ENCODE results near the gene MAP3K14.

MAP3K14 gene

DNA sequence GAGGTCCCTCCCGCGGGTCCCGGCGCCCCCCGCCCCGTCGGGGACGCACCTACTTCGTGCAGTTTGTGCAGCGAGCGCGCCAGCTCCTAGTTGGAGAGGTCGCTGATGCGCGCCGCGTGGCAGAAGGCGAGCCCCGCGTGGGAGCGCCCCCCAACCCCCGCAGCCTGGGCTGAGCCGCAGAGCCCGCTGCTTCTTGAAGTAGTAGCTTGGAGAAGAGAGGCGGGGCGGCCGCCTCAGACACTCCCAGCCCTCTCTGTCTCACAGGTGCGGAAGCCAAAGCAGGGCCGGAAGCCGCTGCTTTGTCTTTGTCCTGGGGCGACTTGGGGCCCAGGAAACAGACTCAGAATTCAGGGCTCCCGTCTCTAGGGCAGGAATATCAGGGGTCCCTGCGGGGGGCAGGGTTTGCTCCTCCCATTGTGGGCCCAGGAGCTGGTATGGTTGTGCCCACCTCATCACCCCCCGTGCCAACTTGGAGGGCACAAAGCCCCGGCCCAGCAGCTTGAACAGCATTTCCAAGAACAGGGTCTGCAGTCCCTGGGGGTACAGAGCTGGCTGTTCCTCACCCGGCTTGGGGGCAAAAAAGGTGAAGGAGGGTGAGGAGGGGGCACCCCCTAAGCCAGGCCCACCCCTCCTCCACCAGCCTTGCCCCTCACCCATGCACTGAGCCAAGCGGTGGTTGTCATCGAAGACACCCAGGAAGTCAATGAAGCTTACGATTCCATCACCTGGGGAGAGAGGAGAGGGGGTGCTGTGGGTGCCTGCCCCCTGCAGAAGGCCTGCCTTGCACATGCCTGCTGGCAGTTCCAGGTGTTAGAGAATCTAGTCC lies 68.5 kb downstream of the MAP3K14 start:
- Histone ChIP-seq H3K4me1 (ENCODE audit: control insufficient read depth, insufficient read depth, low read length) (peaks cover 14% of the 10 kb centered on the region), H3K27ac (ENCODE audit: low read depth, low read length) (peak overlapping the region; percentile 85), H3K9ac (ENCODE audit: low read length) (peak overlapping the region; percentile 71), H3K4me3 (ENCODE audit: low read depth, low read length) (peak overlapping the region; percentile 85), H3K9me3 (ENCODE audit: control insufficient read depth, insufficient read depth, low read depth, low read length) (no peaks in the 10 kb centered on the region), H3K36me3 (ENCODE audit: control insufficient read depth, insufficient read depth, low read length) (peaks cover 5% of the 10 kb centered on the region; the same call in 1 of the 2 replicates), H3K27me3 (ENCODE audit: control insufficient read depth, insufficient read depth, low read length) (peaks cover 14% of the 10 kb centered on the region)

DNA sequence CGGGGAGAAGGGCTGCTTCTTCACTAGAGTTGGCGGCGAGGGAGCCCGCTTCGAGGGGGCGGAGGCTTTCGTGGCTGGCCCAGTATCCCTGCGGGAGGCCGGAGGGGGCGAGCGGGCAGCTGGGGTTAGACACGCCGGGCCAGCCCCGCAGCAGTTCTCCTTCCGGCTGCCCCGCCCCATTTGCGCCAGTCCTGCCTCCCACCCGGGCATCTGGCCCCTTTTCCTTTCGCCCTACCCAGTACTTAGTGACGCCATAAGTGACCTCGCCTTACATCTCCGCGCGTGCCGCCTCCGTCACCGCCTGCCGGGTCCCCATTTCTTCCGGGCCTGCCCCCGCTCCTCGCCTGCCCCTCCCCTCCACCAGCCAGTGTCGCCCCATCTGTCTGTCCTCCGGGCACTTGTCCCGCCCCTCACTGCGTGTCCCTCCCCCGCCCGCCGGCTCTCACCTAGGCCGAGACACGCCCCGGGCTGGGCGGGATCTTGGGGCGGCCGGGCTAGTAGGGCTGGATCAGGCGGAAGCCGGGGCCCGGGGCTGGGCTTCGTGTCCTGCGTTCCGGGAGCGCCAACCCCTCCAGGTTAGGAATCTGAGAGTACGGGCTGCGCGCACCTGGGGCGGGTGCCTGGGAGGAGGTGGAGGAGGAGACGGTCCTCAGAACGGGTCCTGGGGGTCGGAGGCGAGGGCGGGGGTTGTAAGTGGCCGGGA lies 69.2 kb downstream of the MAP3K14 start:
- H3K4me3 ChIP-seq (ENCODE audit: low read depth, low read length) = peak overlapping the region; percentile 85
- peak overlapping the region; percentile 85 for H3K27ac ChIP-seq (ENCODE audit: low read depth, low read length)
- H3K36me3 ChIP-seq (ENCODE audit: control insufficient read depth, insufficient read depth, low read length) = peaks cover 5% of the 10 kb centered on the region; the same call in 1 of the 2 replicates
- H3K27me3 ChIP-seq (ENCODE audit: control insufficient read depth, insufficient read depth, low read length) = peaks cover 20% of the 10 kb centered on the region
- H3K9ac ChIP-seq (ENCODE audit: low read length) = peak overlapping the region; percentile 71
- H3K4me1 ChIP-seq (ENCODE audit: control insufficient read depth, insufficient read depth, low read length) = peaks cover 14% of the 10 kb centered on the region
- no peaks in the 10 kb centered on the region for H3K9me3 ChIP-seq (ENCODE audit: control insufficient read depth, insufficient read depth, low read depth, low read length)

DNA sequence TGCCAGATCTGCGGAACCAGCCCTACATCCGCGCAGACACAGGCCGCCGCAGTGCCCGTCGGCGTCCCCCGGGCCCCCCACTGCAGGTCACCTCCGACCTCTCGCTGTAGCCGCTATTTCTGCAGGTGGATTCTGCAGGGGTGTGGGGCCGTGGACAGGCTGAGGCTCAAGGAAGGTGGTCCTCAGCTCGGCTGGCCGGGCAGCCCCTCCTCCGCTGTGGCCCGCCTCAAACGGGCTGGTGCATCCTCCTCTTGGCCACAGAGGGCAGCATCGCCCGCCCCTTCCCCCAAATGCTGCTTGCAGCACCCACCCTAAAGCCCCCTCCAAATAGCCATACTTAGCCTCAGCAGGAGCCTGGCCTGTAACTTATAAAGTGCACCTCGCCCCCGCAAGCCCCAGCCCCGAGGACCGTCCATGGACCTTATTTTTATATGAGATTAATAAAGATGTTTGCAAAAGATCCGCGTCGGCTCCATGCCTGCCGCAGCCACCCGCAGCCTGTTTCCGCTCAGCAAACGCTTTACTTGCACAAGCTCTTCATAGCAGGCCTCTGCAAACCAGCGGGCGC lies 69.9 kb downstream of the MAP3K14 start:
- peak overlapping the region; percentile 34 for H3K9ac ChIP-seq (ENCODE audit: low read length)
- no peaks in the 10 kb centered on the region for H3K9me3 ChIP-seq (ENCODE audit: control insufficient read depth, insufficient read depth, low read depth, low read length)
- no peak overlapping the region for H3K27ac ChIP-seq (ENCODE audit: low read depth, low read length)
- peaks cover 26% of the 10 kb centered on the region for H3K27me3 ChIP-seq (ENCODE audit: control insufficient read depth, insufficient read depth, low read length)
- H3K4me3 ChIP-seq (ENCODE audit: low read depth, low read length) = peak overlapping the region; percentile 85
- peaks cover 17% of the 10 kb centered on the region for H3K4me1 ChIP-seq (ENCODE audit: control insufficient read depth, insufficient read depth, low read length)
- peaks cover 5% of the 10 kb centered on the region; the same call in 1 of the 2 replicates for H3K36me3 ChIP-seq (ENCODE audit: control insufficient read depth, insufficient read depth, low read length)

DNA sequence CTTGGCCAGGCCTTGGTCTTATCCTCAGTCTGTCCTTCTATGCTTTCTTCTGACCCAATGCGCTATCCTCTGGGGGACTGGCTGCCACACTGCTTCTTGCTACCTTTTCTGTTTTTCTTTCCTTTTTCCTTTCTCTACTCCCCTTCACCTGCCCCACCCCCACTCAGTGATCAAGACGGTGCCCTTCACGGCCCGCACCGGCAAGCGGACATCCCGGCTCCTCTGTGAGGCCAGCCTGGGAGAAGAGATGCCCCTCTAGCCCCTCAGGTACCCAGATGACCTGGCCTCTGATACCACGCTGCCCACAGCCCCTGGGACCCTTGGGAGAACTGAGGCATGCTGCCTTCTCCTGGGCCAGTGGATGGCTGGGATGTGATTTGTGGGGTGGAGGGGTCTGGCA lies 70.5 kb downstream of the MAP3K14 start:
- peaks cover 17% of the 10 kb centered on the region for H3K4me1 ChIP-seq (ENCODE audit: control insufficient read depth, insufficient read depth, low read length)
- H3K9me3 ChIP-seq (ENCODE audit: control insufficient read depth, insufficient read depth, low read depth, low read length) = no peaks in the 10 kb centered on the region
- peak overlapping the region; percentile 31 for H3K9ac ChIP-seq (ENCODE audit: low read length)
- H3K27ac ChIP-seq (ENCODE audit: low read depth, low read length) = no peak overlapping the region
- peaks cover 30% of the 10 kb centered on the region for H3K27me3 ChIP-seq (ENCODE audit: control insufficient read depth, insufficient read depth, low read length)
- peaks cover 5% of the 10 kb centered on the region; the same call in 1 of the 2 replicates for H3K36me3 ChIP-seq (ENCODE audit: control insufficient read depth, insufficient read depth, low read length)
- peak overlapping the region; percentile 85 for H3K4me3 ChIP-seq (ENCODE audit: low read depth, low read length)

DNA sequence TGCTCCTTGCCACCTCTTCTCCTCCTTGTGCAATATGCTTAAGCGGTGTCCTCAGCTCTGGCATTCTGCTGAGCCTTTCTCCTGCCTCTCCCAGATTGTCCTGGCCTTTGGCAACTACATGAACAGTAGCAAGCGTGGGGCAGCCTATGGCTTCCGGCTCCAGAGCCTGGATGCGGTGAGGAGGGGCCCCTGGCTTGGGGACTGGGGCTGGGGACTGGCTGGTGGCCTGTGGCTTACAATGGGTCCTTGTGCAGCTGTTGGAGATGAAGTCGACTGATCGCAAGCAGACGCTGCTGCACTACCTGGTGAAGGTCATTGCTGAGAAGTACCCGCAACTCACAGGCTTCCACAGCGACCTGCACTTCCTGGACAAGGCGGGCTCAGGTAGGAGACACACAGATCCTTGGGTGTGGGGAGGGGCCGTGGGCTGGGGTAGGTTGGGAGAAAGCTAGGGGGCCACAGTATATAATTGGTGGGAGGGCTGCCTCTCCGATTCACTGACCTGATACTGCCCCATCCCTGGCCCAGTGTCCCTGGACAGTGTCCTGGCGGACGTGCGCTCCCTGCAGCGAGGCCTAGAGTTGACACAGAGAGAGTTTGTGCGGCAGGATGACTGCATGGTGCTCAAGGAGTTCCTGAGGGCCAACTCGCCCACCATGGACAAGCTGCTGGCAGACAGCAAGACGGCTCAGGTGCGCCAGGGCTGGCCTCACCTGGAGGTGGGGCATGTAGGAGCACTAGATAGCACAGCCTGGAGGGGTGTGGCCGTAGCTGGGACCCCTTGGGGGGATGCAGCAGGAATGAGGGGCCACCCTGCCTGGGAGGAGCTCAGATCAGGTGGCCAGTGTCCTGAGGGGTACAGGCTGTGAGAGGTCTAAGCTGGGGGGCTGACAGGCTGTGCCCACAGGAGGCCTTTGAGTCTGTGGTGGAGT lies 71.8 kb downstream of the MAP3K14 start:
- Histone ChIP-seq H3K4me3 (ENCODE audit: low read depth, low read length) (no peak overlapping the region), H3K4me1 (ENCODE audit: control insufficient read depth, insufficient read depth, low read length) (peaks cover 26% of the 10 kb centered on the region), H3K27me3 (ENCODE audit: control insufficient read depth, insufficient read depth, low read length) (peaks cover 43% of the 10 kb centered on the region), H3K27ac (ENCODE audit: low read depth, low read length) (no peak overlapping the region), H3K9me3 (ENCODE audit: control insufficient read depth, insufficient read depth, low read depth, low read length) (no peaks in the 10 kb centered on the region), H3K36me3 (ENCODE audit: control insufficient read depth, insufficient read depth, low read length) (peaks cover 5% of the 10 kb centered on the region; the same call in 1 of the 2 replicates), H3K9ac (ENCODE audit: low read length) (no peak overlapping the region)

DNA sequence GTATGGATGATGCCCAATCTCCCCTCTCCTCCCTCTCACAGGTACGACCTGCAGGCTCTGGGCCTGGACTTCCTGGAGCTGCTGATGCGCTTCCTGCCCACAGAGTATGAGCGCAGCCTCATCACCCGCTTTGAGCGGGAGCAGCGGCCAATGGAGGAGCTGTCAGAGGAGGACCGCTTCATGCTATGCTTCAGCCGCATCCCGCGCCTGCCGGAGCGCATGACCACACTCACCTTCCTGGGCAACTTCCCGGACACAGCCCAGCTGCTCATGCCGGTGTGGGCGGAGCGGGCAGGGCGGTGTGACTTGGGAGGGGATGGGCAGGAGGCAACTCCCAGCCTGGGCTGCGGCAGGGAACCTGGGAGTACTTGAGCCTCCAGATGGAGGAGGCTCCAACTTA lies 73.1 kb downstream of the MAP3K14 start:
- Histone ChIP-seq H3K4me3 (ENCODE audit: low read depth, low read length) (no peak overlapping the region), H3K4me1 (ENCODE audit: control insufficient read depth, insufficient read depth, low read length) (peaks cover 24% of the 10 kb centered on the region), H3K36me3 (ENCODE audit: control insufficient read depth, insufficient read depth, low read length) (no peaks in the 10 kb centered on the region; the same call in 1 of the 2 replicates), H3K27me3 (ENCODE audit: control insufficient read depth, insufficient read depth, low read length) (peaks cover 55% of the 10 kb centered on the region), H3K9me3 (ENCODE audit: control insufficient read depth, insufficient read depth, low read depth, low read length) (no peaks in the 10 kb centered on the region), H3K27ac (ENCODE audit: low read depth, low read length) (no peak overlapping the region), H3K9ac (ENCODE audit: low read length) (no peak overlapping the region)

DNA sequence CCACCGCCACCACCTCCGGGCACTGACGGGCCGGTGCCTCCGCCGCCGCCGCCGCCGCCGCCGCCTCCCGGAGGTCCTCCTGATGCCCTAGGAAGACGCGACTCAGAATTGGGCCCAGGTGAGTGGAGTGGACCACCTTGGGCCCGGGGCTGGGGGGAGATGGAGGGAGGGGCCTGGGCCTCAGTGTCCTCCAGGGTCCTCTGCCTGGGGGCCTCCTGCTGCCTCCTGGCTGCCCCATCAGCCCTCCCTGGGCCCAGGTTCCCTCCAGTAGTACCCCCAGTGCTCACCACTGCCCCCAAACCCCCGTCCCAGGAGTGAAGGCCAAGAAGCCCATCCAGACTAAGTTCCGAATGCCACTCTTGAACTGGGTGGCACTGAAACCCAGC lies 74.8 kb downstream of the MAP3K14 start:
- Histone ChIP-seq H3K4me1 (ENCODE audit: control insufficient read depth, insufficient read depth, low read length) (peaks cover 20% of the 10 kb centered on the region), H3K36me3 (ENCODE audit: control insufficient read depth, insufficient read depth, low read length) (no peaks in the 10 kb centered on the region; the same call in 1 of the 2 replicates), H3K9me3 (ENCODE audit: control insufficient read depth, insufficient read depth, low read depth, low read length) (no peaks in the 10 kb centered on the region), H3K4me3 (ENCODE audit: low read depth, low read length) (no peak overlapping the region), H3K27ac (ENCODE audit: low read depth, low read length) (no peak overlapping the region), H3K9ac (ENCODE audit: low read length) (no peak overlapping the region), H3K27me3 (ENCODE audit: control insufficient read depth, insufficient read depth, low read length) (peaks cover 66% of the 10 kb centered on the region)

DNA sequence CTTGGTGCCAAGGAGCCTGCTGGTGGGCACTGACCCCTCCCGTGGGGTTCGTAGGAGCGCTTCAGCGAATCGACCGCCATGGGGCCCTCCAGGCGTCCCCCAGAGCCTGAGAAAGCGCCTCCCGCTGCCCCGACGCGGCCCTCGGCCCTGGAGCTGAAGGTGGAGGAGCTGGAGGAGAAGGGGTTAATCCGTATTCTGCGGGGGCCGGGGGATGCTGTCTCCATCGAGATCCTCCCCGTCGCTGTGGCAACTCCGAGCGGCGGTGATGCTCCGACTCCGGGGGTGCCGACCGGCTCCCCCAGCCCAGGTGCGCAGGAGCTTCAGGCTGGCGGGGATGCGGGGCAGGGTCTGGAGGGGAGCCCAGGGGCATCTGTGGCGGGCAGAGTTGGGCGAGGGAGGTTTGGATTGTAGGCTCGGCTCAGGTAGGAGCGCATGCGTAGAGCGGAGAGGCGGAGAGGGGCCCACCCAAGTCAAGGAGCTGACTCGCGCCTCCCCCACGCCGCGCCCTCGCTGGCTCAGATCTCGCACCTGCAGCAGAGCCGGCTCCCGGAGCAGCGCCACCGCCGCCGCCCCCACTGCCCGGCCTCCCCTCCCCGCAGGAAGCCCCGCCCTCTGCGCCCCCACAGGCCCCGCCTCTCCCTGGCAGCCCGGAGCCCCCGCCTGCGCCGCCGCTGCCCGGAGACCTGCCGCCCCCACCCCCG lies 75.3 kb downstream of the MAP3K14 start:
- peak overlapping the region; percentile 76 for H3K4me3 ChIP-seq (ENCODE audit: low read depth, low read length)
- peaks cover 64% of the 10 kb centered on the region for H3K27me3 ChIP-seq (ENCODE audit: control insufficient read depth, insufficient read depth, low read length)
- H3K9ac ChIP-seq (ENCODE audit: low read length) = no peak overlapping the region
- H3K9me3 ChIP-seq (ENCODE audit: control insufficient read depth, insufficient read depth, low read depth, low read length) = no peaks in the 10 kb centered on the region
- no peak overlapping the region for H3K27ac ChIP-seq (ENCODE audit: low read depth, low read length)
- H3K4me1 ChIP-seq (ENCODE audit: control insufficient read depth, insufficient read depth, low read length) = peaks cover 17% of the 10 kb centered on the region
- H3K36me3 ChIP-seq (ENCODE audit: control insufficient read depth, insufficient read depth, low read length) = no peaks in the 10 kb centered on the region; the same call in 1 of the 2 replicates

DNA sequence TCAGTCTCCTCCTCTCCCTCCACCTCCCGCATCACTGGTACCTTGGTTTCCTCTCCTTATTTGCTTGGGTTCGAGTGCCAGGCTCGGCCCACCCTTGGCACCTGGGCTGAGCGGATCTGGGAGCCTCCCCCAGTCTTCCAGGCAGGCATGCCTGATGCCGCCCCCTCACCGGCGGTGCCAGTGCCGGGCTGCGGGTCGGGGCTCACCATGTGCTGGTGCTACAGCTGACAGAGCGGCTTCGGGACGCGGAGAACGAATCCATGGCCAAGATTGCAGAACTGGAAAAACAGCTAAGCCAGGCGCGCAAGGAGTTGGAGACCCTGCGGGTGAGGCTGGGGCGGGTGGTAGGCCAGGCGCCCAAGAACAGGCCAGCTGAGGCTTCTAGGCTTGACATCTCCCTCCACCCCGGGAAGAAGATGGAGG lies 75.9 kb downstream of the MAP3K14 start:
- peaks cover 16% of the 10 kb centered on the region for H3K4me1 ChIP-seq (ENCODE audit: control insufficient read depth, insufficient read depth, low read length)
- no peaks in the 10 kb centered on the region for H3K9me3 ChIP-seq (ENCODE audit: control insufficient read depth, insufficient read depth, low read depth, low read length)
- H3K27ac ChIP-seq (ENCODE audit: low read depth, low read length) = no peak overlapping the region
- peak overlapping the region; percentile 76 for H3K4me3 ChIP-seq (ENCODE audit: low read depth, low read length)
- H3K36me3 ChIP-seq (ENCODE audit: control insufficient read depth, insufficient read depth, low read length) = no peaks in the 10 kb centered on the region; the same call in 1 of the 2 replicates
- peaks cover 59% of the 10 kb centered on the region for H3K27me3 ChIP-seq (ENCODE audit: control insufficient read depth, insufficient read depth, low read length)
- no peak overlapping the region for H3K9ac ChIP-seq (ENCODE audit: low read length)
